Suppressor macrophage treated with lipopolysaccharide for 4 hours (primary cell): ENCODE measurements around the gene BASP1.
"Not testable (repeated sequence)": the region's sequence is repeated elsewhere in the genome, so short reads cannot be mapped to it uniquely, and the experiment has no call there.

Source experiments
- DNase-seq: peaks from one replicate; pipeline ENCODE4 v3.0.0-alpha.2; 2020

The BASP1 gene

GRCh38 chr5:17295671-17296070, 78.2 kb downstream of the BASP1 start:
- DNase-seq: no peak

- DNase-seq: peak; percentile 70
Observed at GRCh38 chr5:17302106-17302505, 84.7 kb downstream of the BASP1 start.

- DNase-seq: peak; percentile 64
Observed at GRCh38 chr5:17302604-17303003, 85.2 kb downstream of the BASP1 start.

- peak; percentile 60 for DNase-seq
Observed at GRCh38 chr5:17304282-17304681, 86.9 kb downstream of the BASP1 start.

- DNase-seq: no peak
Observed at GRCh38 chr5:17305017-17305416, 87.6 kb downstream of the BASP1 start.

GRCh38 chr5:17305964-17306725, 88.7 kb downstream of the BASP1 start:
- no peak for DNase-seq

- DNase-seq: no peak
Observed at GRCh38 chr5:17306726-17307091, 89.3 kb downstream of the BASP1 start.

GRCh38 chr5:17307440-17307839, 90.0 kb downstream of the BASP1 start:
- DNase-seq: not testable (repeated sequence)

GRCh38 chr5:17308326-17309065, 91.1 kb downstream of the BASP1 start:
- no peak for DNase-seq

GRCh38 chr5:17309462-17309861, 92.0 kb downstream of the BASP1 start:
- DNase-seq: no peak

GRCh38 chr5:17310502-17310901, 93.1 kb downstream of the BASP1 start:
- not testable (repeated sequence) for DNase-seq

- not testable (repeated sequence) for DNase-seq
Observed at GRCh38 chr5:17311811-17312210, 94.4 kb downstream of the BASP1 start.

GRCh38 chr5:17312358-17312757, 94.9 kb downstream of the BASP1 start:
- DNase-seq: no peak

- no peak for DNase-seq
Observed at GRCh38 chr5:17314907-17315471, 97.6 kb downstream of the BASP1 start.

GRCh38 chr5:17315710-17316221, 98.3 kb downstream of the BASP1 start:
- no peak for DNase-seq

- peak; percentile 78 for DNase-seq
Observed at GRCh38 chr5:17316970-17317459, 99.6 kb downstream of the BASP1 start.

- DNase-seq: peak; percentile 40
Observed at GRCh38 chr5:17317473-17317872, 100.0 kb downstream of the BASP1 start.

- DNase-seq: not testable (repeated sequence)
Observed at GRCh38 chr5:17319095-17319494, 101.7 kb downstream of the BASP1 start.

- DNase-seq: no peak
Observed at GRCh38 chr5:17325770-17326599, 108.6 kb downstream of the BASP1 start.
